HG03354 (cell line): ENCODE measurements around the gene KCNMB1.
"Not testable (repeated sequence)": the region's sequence is repeated elsewhere in the genome, so short reads cannot be mapped to it uniquely, and the experiment has no call there.

Experiments used
- ATAC-seq: cut with Tn5 transposase; IDR thresholded peaks from one replicate; pipeline ENCODE4 v1.9.1; 2021; ENCODE audit warnings: mild to moderate bottlenecking; ENCODE audit not compliant: unreplicated experiment, poor library complexity, severe bottlenecking

Gene KCNMB1

GRCh38 chr5:170382790-170383189, 6.4 kb downstream of the KCNMB1 start:
- no peak for ATAC-seq

- ATAC-seq: no peak
Observed at GRCh38 chr5:170380361-170380951, 8.7 kb downstream of the KCNMB1 start.

GRCh38 chr5:170378740-170379139, 10.4 kb downstream of the KCNMB1 start:
- no peak for ATAC-seq

GRCh38 chr5:170377027-170377426, 12.1 kb downstream of the KCNMB1 start:
- no peak for ATAC-seq

- not testable (repeated sequence) for ATAC-seq
Observed at GRCh38 chr5:170376526-170376925, 12.6 kb downstream of the KCNMB1 start.

GRCh38 chr5:170375283-170375682, 13.9 kb downstream of the KCNMB1 start:
- no peak for ATAC-seq

GRCh38 chr5:170372971-170373370, 16.2 kb downstream of the KCNMB1 start:
- no peak for ATAC-seq

GRCh38 chr5:170368586-170368985, 20.6 kb downstream of the KCNMB1 start:
- ATAC-seq: no peak

- ATAC-seq: no peak
Observed at GRCh38 chr5:170366276-170366675, 22.9 kb downstream of the KCNMB1 start.

- no peak for ATAC-seq
Observed at GRCh38 chr5:170365831-170366230, 23.3 kb downstream of the KCNMB1 start.

GRCh38 chr5:170365011-170365410, 24.2 kb downstream of the KCNMB1 start:
- ATAC-seq: no peak

GRCh38 chr5:170363671-170364070, 25.5 kb downstream of the KCNMB1 start:
- ATAC-seq: no peak

- no peak for ATAC-seq
Observed at GRCh38 chr5:170362656-170363055, 26.5 kb downstream of the KCNMB1 start.

GRCh38 chr5:170362102-170362501, 27.1 kb downstream of the KCNMB1 start:
- no peak for ATAC-seq

GRCh38 chr5:170361616-170362015, 27.6 kb downstream of the KCNMB1 start:
- no peak for ATAC-seq

GRCh38 chr5:170361116-170361515, 28.1 kb downstream of the KCNMB1 start:
- no peak for ATAC-seq

GRCh38 chr5:170360709-170361108, 28.5 kb downstream of the KCNMB1 start:
- no peak for ATAC-seq

- no peak for ATAC-seq
Observed at GRCh38 chr5:170357955-170358444, 31.2 kb downstream of the KCNMB1 start.

- no peak for ATAC-seq
Observed at GRCh38 chr5:170355601-170356098, 33.5 kb downstream of the KCNMB1 start.

GRCh38 chr5:170353961-170354360, 35.2 kb downstream of the KCNMB1 start:
- ATAC-seq: no peak

GRCh38 chr5:170353011-170353761, 36.0 kb downstream of the KCNMB1 start:
- ATAC-seq: no peak
